Measurements from ENCODE around the gene ZDHHC6. TPM values are rescaled to one million over a fixed set of nuclear protein-coding genes. Genes with fewer than 3 reads are reported as not detected.

ZDHHC6 gene
- total and polyA plus RNA-seq, 4 donors: 25.8 to 38.3 (median 30.1) TPM

GRCh38 chr10:112460366-112460765 lies 13.7 kb upstream of the ZDHHC6 start:
- ATAC-seq (ENCODE audit: insufficient read depth, low FRiP score) (no peak), DNase-seq (no peak)
- H3K4me1 ChIP-seq (ENCODE audit: control insufficient read depth in 5 of 5, insufficient read depth in 5 of 5, low read length in 5 of 5): peaks cover 0 to 1% (median 0%) of the 10 kb centered on the region in 5 donors
- H3K4me3 ChIP-seq: no peak overlapping the region
- WGBS, 2 donors: 94 to 95% methylated on average over 2 of the region's 2 CpGs
- peaks cover 3 to 15% (median 8%) of the 10 kb centered on the region in 4 donors for H3K36me3 ChIP-seq (ENCODE audit: control insufficient read depth in 4 of 4, insufficient read depth in 4 of 4, low read length in 4 of 4)
- H3K27me3 ChIP-seq (ENCODE audit: control insufficient read depth in 3 of 3, insufficient read depth in 3 of 3, low read length in 2 of 3): no peaks in the 10 kb centered on the region
- no peak overlapping the region for H3K9ac ChIP-seq (ENCODE audit: insufficient read depth in 1 of 2, low read length in 2 of 2)
- no peak for TF ChIP-seq CTCF (IDR thresholded peaks at IDR 0.05; ENCODE audit: control extremely low read depth, extremely low read depth)
- H3K27ac ChIP-seq (ENCODE audit: low read depth in 1 of 2, low read length in 1 of 2): no peak overlapping the region
- H3K9me3 ChIP-seq (ENCODE audit: control insufficient read depth in 4 of 4, insufficient read depth in 3 of 4, low read length in 3 of 4): no peaks in the 10 kb centered on the region

- Histone ChIP-seq H3K27me3 (ENCODE audit: control insufficient read depth in 3 of 3, insufficient read depth in 3 of 3, low read length in 2 of 3) (no peaks in the 10 kb centered on the region), H3K27ac (ENCODE audit: low read depth in 1 of 2, low read length in 1 of 2) (no peak overlapping the region), H3K9ac (ENCODE audit: insufficient read depth in 1 of 2, low read length in 2 of 2) (no peak overlapping the region), H3K4me3 (no peak overlapping the region), H3K9me3 (ENCODE audit: control insufficient read depth in 4 of 4, insufficient read depth in 3 of 4, low read length in 3 of 4) (peaks cover 0 to 3% (median 0%) of the 10 kb centered on the region in 4 donors), H3K4me1 (ENCODE audit: control insufficient read depth in 5 of 5, insufficient read depth in 5 of 5, low read length in 5 of 5) (peaks cover 0 to 1% (median 0%) of the 10 kb centered on the region in 5 donors), H3K36me3 (ENCODE audit: control insufficient read depth in 4 of 4, insufficient read depth in 4 of 4, low read length in 4 of 4) (peaks cover 0 to 4% (median 2%) of the 10 kb centered on the region in 4 donors)
- ATAC-seq (ENCODE audit: insufficient read depth, low FRiP score) (no peak), DNase-seq (no peak)
- WGBS, 2 donors: 92 to 94% methylated on average over 2 of the region's 2 CpGs
- no peak for TF ChIP-seq CTCF (IDR thresholded peaks at IDR 0.05; ENCODE audit: control extremely low read depth, extremely low read depth)
These were observed 9.8 kb upstream of the ZDHHC6 start for GRCh38 chr10:112456533-112456932.

- no peak for ATAC-seq (ENCODE audit: insufficient read depth, low FRiP score)
- Histone ChIP-seq H3K4me3 (no peak overlapping the region), H3K36me3 (ENCODE audit: control insufficient read depth in 4 of 4, insufficient read depth in 4 of 4, low read length in 4 of 4) (no peaks in the 10 kb centered on the region), H3K9ac (ENCODE audit: insufficient read depth in 1 of 2, low read length in 2 of 2) (no peak overlapping the region), H3K27ac (ENCODE audit: low read depth in 1 of 2, low read length in 1 of 2) (no peak overlapping the region), H3K9me3 (ENCODE audit: control insufficient read depth in 4 of 4, insufficient read depth in 3 of 4, low read length in 3 of 4) (peaks cover 0 to 3% (median 0%) of the 10 kb centered on the region in 4 donors), H3K27me3 (ENCODE audit: control insufficient read depth in 3 of 3, insufficient read depth in 3 of 3, low read length in 2 of 3) (no peaks in the 10 kb centered on the region), H3K4me1 (ENCODE audit: control insufficient read depth in 5 of 5, insufficient read depth in 5 of 5, low read length in 5 of 5) (peaks cover 0 to 1% (median 0%) of the 10 kb centered on the region in 5 donors)
- WGBS, 2 donors: 77 to 84% methylated on average over 2 of the region's 3 CpGs
- DNase-seq: no peak
- no peak for TF ChIP-seq CTCF (IDR thresholded peaks at IDR 0.05; ENCODE audit: control extremely low read depth, extremely low read depth)
These were observed 8.4 kb upstream of the ZDHHC6 start for GRCh38 chr10:112454910-112455779.
